Activated T-helper 17 cell treated with anti-CD3 and anti-CD28 coated beads, Interleukin-2, amount 50 U/mL, for 72 hours (primary cell): ENCODE data around the gene SYT2. TPM values are rescaled to one million over a fixed set of nuclear protein-coding genes. Genes with fewer than 3 reads are reported as not detected.
"Not testable (repeated sequence)": the region's sequence is repeated elsewhere in the genome, so short reads cannot be mapped to it uniquely, and the experiment has no call there.

Source experiments
- ATAC-seq: fragments of 150-1000 bp; cut with Tn5 transposase; replicated peaks from 2 replicates; pipeline ENCODE4 v1.10.0; 2021; ENCODE audit warnings: mild to moderate bottlenecking, moderate library complexity
- H3K27ac Mint-ChIP-seq: one replicate; pipeline ENCODE4 v1.8.0; 2022; ENCODE audit warnings: mixed read lengths
- H3K27me3 Mint-ChIP-seq: one replicate; pipeline ENCODE4 v1.8.0; 2022; ENCODE audit warnings: mixed read lengths
- H3K36me3 Mint-ChIP-seq: one replicate; pipeline ENCODE4 v1.8.0; 2022; ENCODE audit warnings: low read depth, mild to moderate bottlenecking, mixed read lengths
- H3K4me1 Mint-ChIP-seq: one replicate; pipeline ENCODE4 v1.8.0; 2022; ENCODE audit warnings: mixed read lengths
- H3K4me3 Mint-ChIP-seq: one replicate; pipeline ENCODE4 v1.8.0; 2022; ENCODE audit warnings: mild to moderate bottlenecking, mixed read lengths
- H3K9me3 Mint-ChIP-seq: one replicate; pipeline ENCODE4 v1.8.0; 2022; ENCODE audit warnings: mixed read lengths
- total RNA-seq, 2 donors: library from RNA; stranded (reverse); gene quantifications; one replicate each; pipeline ENCODE4 v1.2.3, GENCODE V29; 2022

SYT2 gene
- total RNA-seq, 2 donors from 2014 or later: 0.05 TPM; not detected in 1

DNA sequence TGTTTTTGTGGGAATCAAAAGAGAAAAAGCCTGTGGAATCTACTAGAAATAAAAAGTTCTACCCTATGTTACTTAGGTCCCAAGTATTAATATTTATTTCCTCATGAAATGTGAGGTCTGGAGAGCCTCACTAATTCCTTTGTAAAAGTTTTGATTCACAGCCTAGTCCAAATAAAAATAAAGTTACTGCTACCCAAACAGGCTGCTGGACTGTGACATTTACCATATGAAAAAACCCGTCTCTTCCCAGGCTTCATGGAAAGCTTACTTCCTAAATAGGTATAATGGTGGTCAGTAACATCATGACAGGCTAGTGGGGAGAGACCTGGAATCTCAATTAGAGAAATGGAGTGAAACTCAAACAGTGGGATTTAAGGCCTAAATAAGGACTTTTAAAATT lies 160.2 kb downstream of the SYT2 start:
- not testable (repeated sequence) for ATAC-seq, H3K27me3 Mint-ChIP-seq, H3K9me3 Mint-ChIP-seq

DNA sequence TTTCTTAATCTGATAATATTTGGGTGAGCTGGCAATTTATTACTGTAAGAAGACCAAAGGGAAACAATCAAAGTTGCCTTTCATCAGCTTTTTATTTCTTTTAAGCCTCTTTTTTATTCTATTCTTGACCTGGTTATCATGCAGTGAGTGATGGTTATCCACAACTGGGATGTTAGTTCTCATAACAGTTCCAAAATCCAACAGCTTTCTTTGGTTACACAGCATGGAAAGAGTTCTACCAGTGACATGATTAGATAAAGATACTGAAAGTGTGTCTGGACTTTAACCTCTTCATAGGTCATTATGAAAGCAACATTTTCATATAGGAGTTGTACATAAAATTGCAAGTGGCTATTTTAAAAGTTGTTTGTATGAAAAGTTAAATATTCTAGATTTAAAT lies 163.0 kb downstream of the SYT2 start:
- no peak for ATAC-seq
- Mint-ChIP-seq H3K4me3 (no peak overlapping the region), H3K36me3 (no peaks in the 10 kb centered on the region), H3K4me1 (peaks cover 11% of the 10 kb centered on the region), H3K9me3 (no peaks in the 10 kb centered on the region), H3K27ac (no peak overlapping the region), H3K27me3 (no peaks in the 10 kb centered on the region)

More for the DNA sequence above, 160.2 kb downstream of the SYT2 start:
- peaks cover 11% of the 10 kb centered on the region for H3K4me1 Mint-ChIP-seq
- H3K36me3 Mint-ChIP-seq, H3K27ac Mint-ChIP-seq, H3K4me3 Mint-ChIP-seq: not testable (repeated sequence)

- ATAC-seq: peak; percentile 54
- H3K4me3 Mint-ChIP-seq, H3K36me3 Mint-ChIP-seq, H3K27me3 Mint-ChIP-seq, H3K9me3 Mint-ChIP-seq: not testable (repeated sequence)
- Mint-ChIP-seq H3K27ac (peak overlapping the region; percentile 66), H3K4me1 (peaks cover 11% of the 10 kb centered on the region)
Observed at GRCh38 chr1:202546796-202547195, 163.5 kb downstream of the SYT2 start.

DNA sequence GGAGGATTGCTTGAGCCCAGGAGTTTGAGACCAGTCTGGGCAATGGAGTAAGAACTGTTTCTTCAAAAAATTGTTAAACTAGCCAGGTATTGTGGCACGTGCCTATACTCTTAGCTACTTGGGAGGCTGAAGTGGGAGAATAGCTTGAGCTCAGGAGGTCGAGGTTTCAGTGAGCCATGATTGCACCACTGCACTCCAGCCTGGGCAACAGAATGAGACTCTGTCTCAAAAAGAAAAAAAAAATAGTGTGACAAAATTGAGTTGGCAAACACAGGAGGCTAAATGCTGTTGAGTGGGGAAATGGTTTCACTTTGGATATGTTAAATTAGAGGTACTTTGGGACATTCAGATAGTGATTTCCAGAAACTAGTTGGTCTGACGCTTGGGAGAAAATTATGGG lies 163.9 kb downstream of the SYT2 start:
- Mint-ChIP-seq H3K4me1 (peaks cover 11% of the 10 kb centered on the region), H3K27ac (peak overlapping the region; percentile 66)
- not testable (repeated sequence) for H3K4me3 Mint-ChIP-seq, H3K27me3 Mint-ChIP-seq, H3K9me3 Mint-ChIP-seq, H3K36me3 Mint-ChIP-seq
- ATAC-seq: peak; percentile 28

DNA sequence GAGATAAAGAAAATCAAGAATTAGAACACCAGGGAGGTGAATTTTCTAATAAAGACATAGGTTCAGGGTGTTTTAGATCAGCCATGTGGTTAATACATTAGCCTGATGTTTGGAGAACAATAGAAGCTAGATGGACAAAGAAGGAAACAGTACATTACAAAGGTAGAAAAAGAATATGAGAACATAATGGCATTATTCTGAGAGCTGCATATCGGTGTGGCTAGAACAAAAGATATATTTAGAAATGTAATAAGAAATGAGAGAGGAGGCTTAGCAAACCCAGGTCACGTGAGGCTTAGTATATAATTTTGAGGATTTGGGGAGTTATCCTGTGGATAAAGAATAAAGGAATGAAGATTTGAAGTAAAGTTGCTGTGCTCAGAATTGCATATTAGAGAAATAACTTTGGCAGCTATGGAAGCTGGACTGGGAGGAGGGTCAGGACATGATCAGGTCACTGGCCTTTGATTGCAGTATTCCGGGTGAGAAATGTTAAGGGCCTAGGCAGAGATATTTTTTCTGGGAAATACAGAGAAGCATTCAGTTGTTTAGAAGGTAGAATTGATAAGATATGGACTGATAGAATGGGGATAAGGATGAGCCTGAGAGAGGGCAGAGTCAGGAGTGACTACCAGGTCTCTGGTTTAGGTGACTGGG lies 164.5 kb downstream of the SYT2 start:
- not testable (repeated sequence) for H3K9me3 Mint-ChIP-seq, H3K27me3 Mint-ChIP-seq, H3K4me3 Mint-ChIP-seq, ATAC-seq, H3K36me3 Mint-ChIP-seq
- Mint-ChIP-seq H3K4me1 (peaks cover 11% of the 10 kb centered on the region), H3K27ac (peak overlapping the region; percentile 66)

DNA sequence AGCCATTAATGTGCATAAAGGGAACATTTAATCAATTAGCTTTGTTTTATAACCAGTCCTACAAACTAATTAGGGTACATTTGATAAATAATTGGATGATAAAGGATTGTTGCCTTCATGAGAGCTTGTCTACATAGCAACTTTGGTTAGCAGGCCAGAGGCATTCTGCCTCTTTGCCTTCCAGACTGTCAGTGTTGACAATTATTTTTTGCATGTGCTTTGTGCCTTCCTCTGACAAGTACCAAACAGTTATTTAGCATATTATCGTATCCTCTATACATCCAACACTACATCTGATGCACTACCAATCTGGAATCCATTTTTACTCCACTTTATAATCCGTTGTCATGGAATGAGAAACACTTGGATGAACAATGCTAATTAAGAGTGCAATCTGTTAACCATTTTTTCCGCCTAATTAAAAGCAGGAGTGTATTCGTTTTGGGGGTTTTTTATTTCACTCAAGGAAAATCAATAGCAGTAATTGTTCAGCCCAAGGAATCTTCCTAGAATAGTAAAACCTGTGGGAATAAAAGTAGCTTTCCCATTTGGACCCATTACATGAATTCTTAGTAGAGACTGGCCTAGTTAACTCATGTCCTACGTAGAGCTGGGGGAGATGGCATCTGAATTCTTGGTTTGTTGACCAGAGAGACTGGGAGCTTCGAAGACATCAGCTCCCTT lies 165.3 kb downstream of the SYT2 start:
- not testable (repeated sequence) for H3K27me3 Mint-ChIP-seq, H3K9me3 Mint-ChIP-seq, ATAC-seq, H3K4me3 Mint-ChIP-seq, H3K27ac Mint-ChIP-seq, H3K36me3 Mint-ChIP-seq
- H3K4me1 Mint-ChIP-seq: peaks cover 11% of the 10 kb centered on the region

- H3K27ac Mint-ChIP-seq, H3K27me3 Mint-ChIP-seq, H3K4me3 Mint-ChIP-seq, H3K9me3 Mint-ChIP-seq, H3K36me3 Mint-ChIP-seq, ATAC-seq: not testable (repeated sequence)
- H3K4me1 Mint-ChIP-seq: peaks cover 11% of the 10 kb centered on the region
Observed at GRCh38 chr1:202543537-202543936, 166.7 kb downstream of the SYT2 start.

- H3K4me1 Mint-ChIP-seq: peaks cover 11% of the 10 kb centered on the region
- not testable (repeated sequence) for H3K27ac Mint-ChIP-seq, ATAC-seq, H3K27me3 Mint-ChIP-seq, H3K4me3 Mint-ChIP-seq, H3K9me3 Mint-ChIP-seq, H3K36me3 Mint-ChIP-seq
Observed at GRCh38 chr1:202542415-202542814, 167.8 kb downstream of the SYT2 start.

- H3K4me1 Mint-ChIP-seq, H3K27me3 Mint-ChIP-seq, ATAC-seq, H3K36me3 Mint-ChIP-seq, H3K9me3 Mint-ChIP-seq, H3K4me3 Mint-ChIP-seq, H3K27ac Mint-ChIP-seq: not testable (repeated sequence)
Observed at GRCh38 chr1:202540858-202541257, 169.4 kb downstream of the SYT2 start.

Other genes with a start within 250 kb of the SYT2 start
- gene KDM5B, start 98.0 kb upstream of the SYT2 start, total RNA-seq: 100 to 1,000 TPM; 124 to 176 TPM
- gene PCAT6, start 100.5 kb upstream of the SYT2 start, total RNA-seq: 1 to 10 TPM; 1.8 to 4.0 TPM
- gene RABIF, start 178.7 kb upstream of the SYT2 start, total RNA-seq: 10 to 100 TPM in 1 of 2 donors, 1 to 10 TPM in 1; 9.2 to 15.6 TPM
- gene KLHL12, start 216.8 kb upstream of the SYT2 start, total RNA-seq: 10 to 100 TPM; 31.6 to 34.1 TPM
- 100 to 1,000 TPM in 1 of 2 donors, 10 to 100 TPM in 1; 71.0 to 102 TPM for gene ADIPOR1, start 247.9 kb upstream of the SYT2 start, total RNA-seq